DND-41 (cell line): ENCODE measurements around the gene SOCS7.

Experiments used
- EZH2 ChIP-seq: IDR thresholded peaks from 3 replicates; pipeline ENCODE4 v1.6.1; 2012; ENCODE audit warnings: borderline replicate concordance, low read depth, mild to moderate bottlenecking, moderate library complexity, low read length, inconsistent platforms; ENCODE audit not compliant: severe bottlenecking
- TF ChIP-seq, protein P1 (sequence below): IDR thresholded peaks from 2 replicates; pipeline ENCODE4 v1.5.1; 2012; ENCODE audit warnings: borderline replicate concordance, low read length, moderate library complexity, mild to moderate bottlenecking; ENCODE audit not compliant: poor library complexity, severe bottlenecking; ENCODE audit errors: extremely low read depth

DNA sequence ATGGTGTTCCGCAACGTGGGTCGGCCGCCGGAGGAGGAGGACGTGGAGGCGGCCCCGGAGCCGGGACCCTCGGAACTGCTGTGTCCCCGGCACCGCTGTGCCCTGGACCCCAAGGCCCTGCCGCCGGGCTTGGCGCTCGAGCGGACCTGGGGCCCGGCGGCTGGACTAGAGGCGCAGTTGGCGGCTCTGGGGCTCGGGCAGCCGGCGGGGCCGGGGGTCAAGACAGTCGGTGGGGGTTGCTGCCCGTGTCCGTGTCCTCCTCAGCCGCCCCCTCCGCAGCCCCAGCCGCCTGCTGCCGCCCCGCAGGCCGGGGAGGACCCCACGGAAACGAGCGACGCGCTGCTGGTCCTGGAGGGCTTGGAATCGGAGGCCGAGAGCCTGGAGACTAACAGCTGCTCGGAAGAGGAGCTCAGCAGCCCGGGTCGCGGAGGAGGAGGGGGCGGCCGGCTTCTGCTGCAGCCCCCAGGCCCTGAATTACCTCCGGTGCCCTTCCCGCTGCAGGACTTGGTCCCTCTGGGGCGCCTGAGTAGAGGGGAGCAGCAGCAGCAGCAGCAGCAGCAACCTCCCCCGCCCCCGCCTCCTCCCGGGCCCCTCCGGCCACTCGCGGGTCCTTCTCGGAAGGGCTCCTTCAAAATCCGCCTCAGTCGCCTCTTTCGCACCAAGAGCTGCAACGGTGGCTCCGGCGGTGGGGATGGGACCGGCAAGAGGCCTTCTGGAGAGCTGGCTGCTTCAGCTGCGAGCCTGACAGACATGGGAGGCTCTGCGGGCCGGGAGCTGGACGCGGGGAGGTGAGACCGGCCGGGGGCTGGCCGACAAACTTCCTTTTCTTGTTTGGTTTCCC is 821 bp downstream of the SOCS7 start:
- TF ChIP-seq, protein P1, sequence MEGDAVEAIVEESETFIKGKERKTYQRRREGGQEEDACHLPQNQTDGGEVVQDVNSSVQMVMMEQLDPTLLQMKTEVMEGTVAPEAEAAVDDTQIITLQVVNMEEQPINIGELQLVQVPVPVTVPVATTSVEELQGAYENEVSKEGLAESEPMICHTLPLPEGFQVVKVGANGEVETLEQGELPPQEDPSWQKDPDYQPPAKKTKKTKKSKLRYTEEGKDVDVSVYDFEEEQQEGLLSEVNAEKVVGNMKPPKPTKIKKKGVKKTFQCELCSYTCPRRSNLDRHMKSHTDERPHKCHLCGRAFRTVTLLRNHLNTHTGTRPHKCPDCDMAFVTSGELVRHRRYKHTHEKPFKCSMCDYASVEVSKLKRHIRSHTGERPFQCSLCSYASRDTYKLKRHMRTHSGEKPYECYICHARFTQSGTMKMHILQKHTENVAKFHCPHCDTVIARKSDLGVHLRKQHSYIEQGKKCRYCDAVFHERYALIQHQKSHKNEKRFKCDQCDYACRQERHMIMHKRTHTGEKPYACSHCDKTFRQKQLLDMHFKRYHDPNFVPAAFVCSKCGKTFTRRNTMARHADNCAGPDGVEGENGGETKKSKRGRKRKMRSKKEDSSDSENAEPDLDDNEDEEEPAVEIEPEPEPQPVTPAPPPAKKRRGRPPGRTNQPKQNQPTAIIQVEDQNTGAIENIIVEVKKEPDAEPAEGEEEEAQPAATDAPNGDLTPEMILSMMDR, result no peak
- no peak for TF ChIP-seq EZH2
